CMK (cell line): ENCODE data around the gene ERCC3.

ENCODE experiments used
- DNase-seq: peaks from one replicate; pipeline ENCODE4 v3.0.0-alpha.2; 2010; ENCODE audit warnings: low read depth

The ERCC3 gene

DNA sequence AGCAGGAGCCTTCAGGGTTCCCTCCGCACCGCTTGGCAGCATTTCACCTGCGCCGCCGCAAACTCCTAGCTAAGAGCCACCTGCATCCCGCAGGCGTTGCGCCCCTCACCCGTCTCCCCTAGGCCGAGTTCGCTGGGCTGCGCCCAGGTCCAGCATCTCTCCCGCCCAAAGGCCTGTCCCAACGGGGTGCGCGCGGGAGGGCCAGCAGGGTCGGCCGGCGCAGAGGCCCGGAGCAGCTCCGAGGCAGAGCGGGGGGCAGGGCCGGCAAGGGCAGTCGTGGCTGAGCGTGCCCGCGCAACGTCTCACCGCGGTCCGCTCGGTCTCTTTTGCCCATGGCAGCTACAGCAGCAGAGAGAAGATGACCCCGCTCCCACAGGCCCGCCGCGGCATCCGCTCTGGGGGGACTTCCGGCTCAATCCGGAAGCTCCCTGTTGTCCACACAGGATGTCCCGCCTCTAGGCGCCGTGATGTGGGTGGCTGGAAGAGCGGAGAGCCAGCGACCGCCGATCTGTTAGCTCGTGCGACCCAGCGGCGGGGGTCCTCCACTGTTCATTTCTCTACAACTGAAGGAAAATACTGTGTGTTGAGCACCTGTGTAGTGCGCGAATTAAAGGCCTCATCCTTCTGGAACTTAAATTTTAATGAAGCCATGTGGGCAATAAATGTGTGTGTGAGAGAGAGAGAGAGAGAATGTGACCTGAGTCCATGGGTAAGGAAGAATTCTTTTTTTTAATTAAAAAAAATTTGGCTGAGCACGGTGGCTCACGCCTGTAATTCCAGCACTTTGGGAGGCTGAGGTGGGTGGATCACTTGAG lies at the start of gene ERCC3:
ERCC3 (minus strand) TSS at position 397 of the 815 bp plus-strand sequence; CDS start at position 334, 63 bp downstream.
- DNase-seq: peak; percentile 61

DNA sequence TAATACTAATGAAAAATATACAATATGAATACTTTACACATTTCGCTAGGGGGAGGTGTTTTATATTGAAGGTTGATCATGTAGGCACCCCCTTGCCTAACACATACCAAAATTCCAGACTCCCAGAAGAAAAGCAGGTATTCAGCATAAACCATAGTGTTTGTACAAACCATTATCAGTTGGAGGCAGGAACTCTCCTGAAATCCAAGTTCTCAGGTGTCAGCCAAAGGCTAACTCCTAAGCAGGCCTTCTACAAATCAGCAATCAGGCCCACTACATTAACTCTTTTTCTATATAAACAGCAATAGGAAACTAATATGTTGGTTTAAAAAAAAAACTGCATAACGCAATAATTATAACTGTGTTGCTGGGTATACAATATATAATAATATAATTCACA lies 49.3 kb upstream of the ERCC3 start:
- DNase-seq: no peak

DNA sequence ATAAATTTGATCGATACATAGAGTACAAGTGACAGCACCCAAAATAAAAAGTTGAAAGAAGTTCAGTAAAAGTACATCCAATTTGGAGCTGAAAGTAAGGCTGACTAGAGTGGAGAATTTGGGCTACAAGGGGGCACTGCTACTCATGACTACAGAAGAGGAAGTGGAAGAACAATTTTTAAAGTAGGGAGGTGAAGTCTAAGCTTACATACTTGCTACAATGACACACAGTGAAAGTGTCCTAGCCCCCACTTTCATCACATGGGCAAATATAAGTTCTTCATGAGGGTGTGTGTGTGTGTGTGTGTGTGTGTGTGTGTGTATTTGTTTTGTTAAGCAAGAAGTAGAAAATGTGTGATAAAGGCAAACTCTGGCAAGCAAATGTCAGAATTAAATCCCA lies 48.2 kb upstream of the ERCC3 start:
- no peak for DNase-seq

DNA sequence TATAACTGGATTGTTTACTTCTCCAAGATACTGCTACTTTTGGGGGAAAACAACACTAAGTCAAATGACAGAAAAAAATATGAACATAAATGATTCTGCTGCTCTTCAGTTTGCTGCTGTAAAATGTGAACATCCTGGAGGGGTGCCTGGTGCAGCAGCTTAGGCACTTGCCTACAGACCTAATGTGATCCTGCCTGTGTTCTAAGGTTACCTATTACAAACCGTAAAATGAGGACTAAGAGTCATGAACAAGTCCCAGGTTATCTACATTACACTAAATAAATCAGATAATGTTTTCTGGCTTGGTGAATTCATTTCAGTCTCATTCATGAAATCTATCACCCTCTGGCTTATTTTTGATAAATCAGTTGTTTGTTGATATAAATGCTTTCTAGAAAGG lies 38.4 kb upstream of the ERCC3 start:
- no peak for DNase-seq

DNA sequence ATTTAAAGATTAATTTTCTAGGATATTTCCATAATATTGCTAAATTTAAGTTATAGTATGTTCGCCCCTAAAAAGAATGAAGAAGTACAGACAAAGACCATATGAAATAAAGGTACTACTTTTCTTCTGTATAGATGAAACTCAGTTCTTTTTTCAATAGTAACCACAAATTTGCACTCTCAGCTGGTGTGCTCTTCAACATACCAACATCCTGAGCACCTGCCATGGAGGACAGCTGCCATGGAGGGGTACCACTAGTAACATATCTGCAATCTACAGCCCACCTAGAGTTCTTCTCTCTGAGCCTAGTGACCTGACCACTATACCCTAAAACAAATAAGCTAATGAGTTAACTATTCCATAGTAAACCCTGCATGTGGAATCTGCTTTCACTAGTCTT lies 36.8 kb upstream of the ERCC3 start:
- no peak for DNase-seq

DNA sequence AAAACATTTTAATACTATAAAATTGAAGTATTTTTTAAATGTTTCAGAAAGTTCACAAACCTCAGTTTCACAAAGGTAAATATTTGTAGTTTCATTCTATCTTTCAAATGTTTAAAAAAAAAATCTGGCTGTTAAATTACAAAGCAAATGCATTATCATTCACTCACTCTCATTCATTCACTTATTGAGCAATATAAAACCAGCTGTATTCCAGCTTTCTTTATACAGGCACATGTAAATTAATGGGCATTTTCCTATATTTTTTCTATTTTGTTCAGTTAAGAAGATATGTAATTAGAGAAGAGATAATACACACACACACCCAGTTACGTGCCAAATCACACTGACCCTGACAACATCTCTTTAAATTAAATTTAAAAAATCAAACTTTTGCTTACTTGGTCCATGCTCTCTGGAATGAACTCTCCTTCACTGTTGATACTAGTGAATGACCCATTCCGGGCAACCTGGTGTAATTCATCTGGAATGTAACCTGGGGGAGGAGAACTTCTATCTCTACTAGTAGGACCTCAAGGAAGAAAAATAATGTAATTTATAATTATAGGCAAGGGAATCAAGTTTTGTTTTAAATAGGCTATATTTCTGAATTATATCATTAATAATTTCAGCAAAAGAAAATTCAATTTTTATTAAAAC lies 32.5 kb upstream of the ERCC3 start:
- DNase-seq: no peak

DNA sequence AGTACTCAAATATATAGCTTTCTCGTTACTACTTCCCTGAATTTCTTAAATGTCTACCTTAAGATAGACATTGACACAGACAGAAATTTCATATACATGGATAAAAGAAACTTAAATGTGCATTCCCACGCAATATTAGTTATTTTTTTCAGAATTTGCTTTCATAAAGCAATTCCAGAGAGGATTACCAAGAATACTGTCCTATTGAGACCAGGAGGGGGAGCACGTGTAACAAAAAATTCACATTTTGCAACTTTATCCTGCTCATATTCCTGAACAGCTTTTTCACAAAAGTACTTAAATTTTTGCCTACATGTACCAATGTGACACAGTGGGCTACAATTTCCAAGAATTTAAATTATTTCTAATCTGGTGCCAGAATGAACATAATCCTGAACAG lies 30.7 kb upstream of the ERCC3 start:
- no peak for DNase-seq

DNA sequence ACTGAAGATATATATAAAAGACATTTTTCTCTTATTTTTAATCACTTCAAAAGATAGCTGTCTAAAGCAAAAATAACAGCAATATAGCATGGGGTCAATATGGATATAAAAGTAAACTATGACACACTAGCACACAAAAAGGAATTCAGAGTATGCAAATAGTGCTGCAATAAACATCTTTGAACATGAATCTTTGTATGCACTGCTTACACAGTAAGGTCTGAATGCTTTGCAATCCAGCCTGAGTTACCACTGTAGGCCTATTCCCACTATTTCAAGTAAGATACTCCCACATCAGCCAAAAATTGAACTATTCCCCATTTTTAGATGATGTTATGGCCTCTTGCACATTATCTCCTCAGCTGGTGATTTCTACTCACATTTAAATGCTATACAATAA lies 27.4 kb upstream of the ERCC3 start:
- DNase-seq: no peak

DNA sequence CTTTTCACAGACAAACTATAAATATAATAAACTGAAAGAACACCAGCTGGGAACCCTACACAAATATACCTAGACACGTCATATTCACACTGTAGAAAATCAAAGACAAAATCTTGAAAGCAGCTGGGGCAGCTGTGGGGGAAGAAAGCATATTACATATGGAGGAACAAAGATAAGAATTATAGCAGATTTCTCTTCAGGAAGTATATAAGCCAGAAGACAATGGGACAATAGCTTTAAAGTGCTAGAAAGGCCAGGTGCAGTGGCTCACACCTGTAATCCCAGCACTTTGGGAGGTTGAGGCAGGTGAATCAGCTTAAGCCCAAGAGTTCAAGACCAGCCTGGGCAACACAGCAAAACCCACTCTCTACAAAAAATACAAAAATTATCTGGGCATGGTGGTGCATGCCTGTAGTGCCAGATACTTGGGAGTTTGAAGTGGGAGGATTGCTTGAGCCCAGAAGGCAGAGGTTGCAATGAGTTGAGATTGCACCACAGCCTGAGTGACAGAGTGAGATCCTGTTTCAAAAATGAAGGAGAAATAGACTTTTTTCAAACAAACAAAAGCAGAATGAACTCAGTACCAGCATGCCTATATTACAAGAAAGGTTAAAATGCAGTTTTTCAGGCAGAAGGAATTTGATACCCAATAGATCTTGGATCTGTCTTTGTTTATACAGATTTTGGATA lies 26.8 kb upstream of the ERCC3 start:
- no peak for DNase-seq

DNA sequence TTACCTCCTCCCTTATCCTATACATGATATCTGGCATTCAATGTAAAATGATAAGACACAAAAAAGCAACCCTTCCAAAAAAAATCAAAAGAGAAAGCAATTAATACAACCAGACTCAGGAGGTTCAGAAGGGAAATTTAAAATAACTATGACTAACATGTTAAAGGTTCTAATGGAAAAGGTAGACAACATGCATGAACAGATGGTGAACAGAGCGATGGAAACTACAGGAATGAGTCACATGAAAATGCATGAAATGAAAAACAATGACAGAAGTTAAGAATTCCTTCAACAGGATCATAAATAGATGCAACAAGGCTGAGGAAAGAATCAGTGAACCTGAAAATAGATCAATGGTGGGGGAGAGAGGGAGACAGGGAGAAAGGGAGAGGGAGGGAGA lies 26.1 kb upstream of the ERCC3 start:
- DNase-seq: no peak

DNA sequence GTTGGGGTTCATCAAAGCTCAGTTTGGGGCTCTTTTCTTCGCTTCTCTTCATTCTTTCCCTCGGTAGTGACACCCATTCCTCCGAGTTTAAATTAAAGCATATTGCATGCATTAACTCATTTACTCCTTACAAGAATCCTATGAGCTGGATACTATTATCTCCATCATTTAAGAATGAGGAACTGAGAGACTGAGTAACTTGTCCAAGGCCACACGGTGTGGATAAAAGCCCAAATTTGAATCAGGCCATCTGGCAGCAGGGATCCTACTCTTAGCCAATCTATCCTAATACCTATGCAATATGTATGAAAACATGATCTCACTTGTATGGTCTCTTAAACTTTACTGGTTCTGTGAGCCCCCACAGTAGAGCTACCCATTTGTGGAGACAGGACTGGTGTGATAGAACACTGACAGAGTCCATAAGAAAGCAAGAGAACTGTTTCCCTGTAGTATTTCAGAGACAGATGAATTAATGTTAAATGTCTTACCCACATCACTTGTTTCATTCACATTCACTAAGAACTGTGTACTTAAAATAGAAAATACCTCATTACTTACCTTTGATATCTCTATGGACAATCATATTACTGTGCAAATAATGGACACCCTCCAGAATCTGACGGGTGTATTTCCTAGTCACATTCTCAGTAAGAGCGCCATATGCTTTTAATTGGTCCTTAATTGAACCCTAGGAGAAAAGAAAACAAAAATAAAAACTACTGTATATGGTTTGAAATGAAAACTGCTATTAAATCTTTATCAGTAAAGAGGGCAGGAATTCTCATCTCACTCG lies 20.4 kb upstream of the ERCC3 start:
- no peak for DNase-seq

DNA sequence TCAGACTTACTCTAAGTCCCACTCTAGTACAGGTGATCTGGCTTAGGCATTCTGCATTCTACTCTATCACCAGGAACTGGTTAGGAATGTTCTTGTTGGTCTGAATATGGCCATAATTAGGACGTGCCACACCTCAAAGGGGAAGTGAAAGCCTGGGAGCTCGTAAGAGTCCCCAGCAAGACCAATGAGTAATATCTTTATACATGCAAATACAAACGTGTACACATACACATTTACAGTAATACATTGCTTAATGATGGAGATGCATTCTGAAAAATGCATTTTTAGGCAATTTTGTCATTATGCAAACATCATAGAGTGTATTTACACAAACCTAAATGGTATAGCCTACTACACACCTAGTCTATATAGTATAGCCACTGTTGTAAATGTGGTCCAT lies 19.5 kb upstream of the ERCC3 start:
- no peak for DNase-seq

DNA sequence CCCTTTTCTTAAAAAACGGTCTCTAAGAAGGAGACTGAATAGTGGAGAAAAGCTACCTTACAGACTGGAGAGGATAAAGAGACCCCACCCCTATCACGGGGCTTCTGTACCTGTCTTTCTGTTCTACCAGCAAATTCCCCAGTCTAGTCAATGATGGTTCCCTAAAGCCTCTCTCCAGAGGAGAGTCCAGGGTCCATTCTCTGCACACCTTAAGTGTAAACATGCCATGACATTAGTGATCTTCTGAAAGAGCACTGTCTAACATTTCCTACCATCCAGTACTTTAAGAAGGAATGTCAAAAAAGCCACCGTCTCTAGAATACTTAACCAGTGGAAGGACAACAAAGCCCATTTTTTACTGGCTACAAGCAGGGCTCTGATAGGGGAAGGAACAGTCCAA lies 17.0 kb upstream of the ERCC3 start:
- DNase-seq: no peak

DNA sequence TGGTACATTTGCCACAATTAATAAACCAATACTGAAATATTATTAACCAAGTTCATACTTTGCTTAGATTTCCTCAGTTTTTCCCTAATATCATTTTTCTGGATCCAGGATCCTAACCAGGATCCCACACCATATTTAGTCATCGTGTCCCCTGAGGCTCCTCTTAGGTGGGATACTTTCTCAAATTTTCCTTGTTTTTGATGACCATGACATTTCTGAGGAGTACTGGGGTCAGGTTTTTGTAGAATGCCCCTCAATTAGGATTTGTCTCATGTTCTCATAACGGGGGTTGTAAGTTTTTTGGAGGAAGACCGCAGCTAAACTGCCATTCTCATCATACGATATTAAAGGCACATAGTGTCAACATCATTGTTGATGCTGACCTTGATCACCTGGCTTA lies 15.5 kb upstream of the ERCC3 start:
- DNase-seq: no peak

DNA sequence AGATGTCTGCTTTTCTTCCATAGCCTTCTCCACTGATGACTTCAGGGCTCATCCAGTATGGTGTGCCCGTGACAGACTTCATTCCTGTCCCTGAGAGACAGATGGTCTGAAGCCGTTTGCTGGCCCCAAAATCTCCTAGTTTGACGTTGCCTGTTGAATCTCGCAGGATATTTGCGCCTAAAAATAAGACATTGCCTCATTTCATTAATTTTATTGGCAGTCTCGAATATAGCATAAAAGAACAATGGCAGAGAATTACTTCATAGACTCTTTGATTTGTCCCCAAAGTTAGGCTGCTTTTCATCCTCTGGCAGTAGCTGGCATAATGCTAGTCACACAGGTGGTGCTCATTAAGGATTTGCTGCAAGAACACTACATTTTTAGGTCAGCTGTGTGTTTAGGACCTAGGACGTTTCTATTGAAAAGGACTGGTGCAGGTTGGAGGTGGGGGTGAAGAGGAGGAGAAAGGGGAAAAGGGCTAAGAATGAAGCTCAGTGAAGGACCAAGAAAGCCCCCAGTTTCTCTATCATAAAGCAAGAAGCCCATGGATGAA lies 14.7 kb upstream of the ERCC3 start:
- no peak for DNase-seq

DNA sequence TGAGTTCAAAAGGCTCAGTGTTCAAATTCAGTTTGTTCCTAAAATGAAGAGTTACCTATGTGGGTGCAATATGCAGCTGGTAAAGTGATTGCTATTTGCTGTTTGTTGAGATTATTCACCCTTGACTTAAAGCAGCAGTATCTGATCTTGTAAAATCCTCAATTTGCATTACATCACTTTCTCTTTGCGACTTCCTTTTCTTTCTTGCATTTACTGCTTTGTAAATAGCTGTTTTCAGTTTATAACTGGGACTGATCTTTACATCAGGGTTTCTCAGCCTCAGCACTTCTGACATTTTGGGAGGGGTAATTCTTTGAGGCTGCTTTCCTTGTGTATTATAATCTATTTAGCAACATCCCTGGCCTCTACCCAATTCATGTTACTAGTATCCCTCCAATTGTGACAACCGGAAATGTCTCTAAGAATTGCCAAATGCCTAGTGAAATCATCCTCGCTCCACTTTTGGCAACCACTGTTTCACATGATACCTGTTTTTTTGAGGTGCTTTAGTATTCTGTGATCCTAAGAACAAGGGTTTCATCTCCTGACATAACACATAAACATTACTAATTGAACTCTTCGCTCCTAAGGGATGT lies 12.1 kb upstream of the ERCC3 start:
- DNase-seq: no peak

DNA sequence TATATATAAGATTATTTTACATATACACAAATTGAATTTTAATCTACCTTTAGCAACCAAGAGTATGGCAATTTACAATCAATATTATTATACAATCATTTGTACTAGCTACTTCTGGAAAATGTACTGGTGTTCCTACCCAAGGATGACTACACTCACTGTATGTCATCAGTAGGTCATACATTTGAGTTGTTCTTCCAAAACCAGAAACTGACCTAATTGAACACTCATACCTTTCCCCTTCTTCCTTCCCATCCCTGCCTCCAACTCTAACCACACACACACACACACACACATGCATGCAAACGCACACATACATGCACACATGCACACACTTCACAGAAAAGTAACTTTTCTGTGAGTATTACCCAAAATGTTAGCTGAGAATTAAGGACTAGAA lies 8.2 kb upstream of the ERCC3 start:
- no peak for DNase-seq

DNA sequence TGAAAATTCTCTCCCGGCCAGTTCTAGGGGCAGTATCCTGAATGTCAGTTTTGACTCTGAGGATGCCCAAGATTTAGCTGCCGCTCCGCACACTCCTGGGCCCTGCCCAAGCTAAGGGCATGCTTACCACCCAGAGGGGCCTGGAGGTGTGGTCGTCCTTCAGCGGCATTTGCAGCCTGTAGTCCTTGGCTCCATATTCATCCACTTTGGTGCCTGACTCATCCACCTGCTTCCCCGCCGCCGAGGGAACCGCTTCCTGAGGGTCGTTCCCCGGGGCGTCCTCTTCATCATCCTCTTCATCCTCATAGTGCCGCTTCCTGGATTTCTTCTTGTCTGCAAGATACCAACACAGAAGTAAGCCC lies 577 bp downstream of the ERCC3 start:
- no peak for DNase-seq

DNA sequence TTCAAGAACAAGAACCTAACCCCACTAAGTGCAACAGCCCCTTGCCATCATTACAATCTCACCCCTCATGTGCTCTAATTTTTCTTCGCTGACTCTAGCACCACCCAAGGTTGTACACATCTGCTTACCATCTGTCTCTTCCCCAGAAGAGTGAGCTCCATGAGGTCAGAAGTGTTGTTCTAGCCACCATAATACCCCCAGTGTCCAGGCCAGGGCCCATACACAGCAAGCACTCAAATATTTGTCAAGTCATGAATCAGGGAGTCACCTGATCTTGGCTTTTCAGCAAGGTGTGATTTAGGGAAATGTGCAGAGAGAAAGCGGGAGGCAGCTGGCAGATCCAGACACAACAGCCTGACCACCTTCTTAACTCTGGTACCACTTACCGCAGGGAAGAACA lies 5.7 kb downstream of the ERCC3 start:
- no peak for DNase-seq

DNA sequence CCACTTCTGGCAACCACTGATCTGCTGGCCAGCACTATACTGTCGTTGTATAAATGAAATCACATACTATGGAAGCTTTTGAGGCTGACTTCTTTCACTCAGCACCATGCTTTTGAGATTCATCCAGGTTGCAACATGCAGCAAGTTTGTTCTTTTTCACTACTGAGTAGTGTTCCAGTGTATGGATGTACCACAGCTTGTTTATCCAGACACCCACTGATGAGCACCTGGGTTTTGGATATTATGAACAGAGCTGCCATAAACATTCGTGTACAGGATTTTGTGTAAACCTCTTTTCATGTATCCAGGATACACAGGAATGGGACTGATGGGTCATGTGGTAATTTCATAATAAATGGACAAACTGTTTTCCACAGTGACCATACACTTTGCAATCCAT lies 10.7 kb downstream of the ERCC3 start:
- DNase-seq: no peak

DNA sequence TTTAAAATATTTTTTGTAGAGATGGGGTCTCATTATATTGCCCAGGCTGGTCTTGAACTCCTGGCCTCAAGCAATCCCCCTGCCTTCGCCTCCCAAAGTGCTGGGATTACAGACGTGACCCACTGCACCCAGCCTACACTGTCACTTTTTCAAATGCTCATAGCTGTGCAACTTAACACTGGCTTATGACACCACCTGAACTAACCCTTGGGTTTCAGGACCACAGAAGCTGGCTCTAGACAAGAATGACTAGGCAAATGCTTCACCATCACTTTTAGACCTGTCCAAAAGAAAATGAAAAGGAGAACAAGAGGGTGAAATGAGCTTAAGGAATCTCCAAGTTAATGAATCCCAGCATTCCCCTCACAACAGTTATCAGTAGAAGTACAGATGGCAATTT lies 13.3 kb downstream of the ERCC3 start:
- DNase-seq: no peak

DNA sequence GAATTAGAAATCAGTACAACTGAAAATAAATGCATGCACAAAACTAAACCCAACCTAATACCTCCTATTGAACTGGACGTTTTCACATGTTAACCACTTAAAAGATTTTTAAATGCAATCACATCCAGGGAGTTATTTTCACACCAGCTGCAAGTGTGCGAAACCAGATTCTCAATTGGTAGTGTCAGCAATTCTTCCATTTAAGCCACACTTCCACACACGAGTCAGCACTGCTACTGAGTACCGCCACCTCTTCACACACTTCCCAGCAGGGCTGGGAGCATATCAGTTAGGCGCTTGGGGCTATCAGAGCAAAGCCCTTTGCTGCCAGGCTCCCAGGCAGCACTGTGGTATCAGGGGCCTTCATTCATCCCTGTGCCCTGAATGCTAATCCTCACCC lies 14.2 kb downstream of the ERCC3 start:
- DNase-seq: no peak
